Glutamatergic neuron (in vitro differentiated cells): ENCODE results near the gene GUCA1A. TPM values are rescaled to one million over a fixed set of nuclear protein-coding genes. Genes with fewer than 3 reads are reported as not detected.

Experiments used
- DNase-seq: peaks from one replicate; pipeline ENCODE4 v3.0.0; 2022
- H3K27ac Mint-ChIP-seq: one replicate; pipeline ENCODE4 v1.8.0; 2020; ENCODE audit warnings: mild to moderate bottlenecking, mixed read lengths, inconsistent platforms; ENCODE audit not compliant: unreplicated experiment
- H3K27me3 Mint-ChIP-seq: one replicate; pipeline ENCODE4 v1.8.0; 2020; ENCODE audit warnings: mild to moderate bottlenecking, moderate library complexity, mixed read lengths, inconsistent platforms; ENCODE audit not compliant: unreplicated experiment
- H3K36me3 Mint-ChIP-seq: one replicate; pipeline ENCODE4 v1.8.0; 2020; ENCODE audit warnings: mild to moderate bottlenecking, mixed read lengths, inconsistent platforms; ENCODE audit not compliant: unreplicated experiment
- H3K4me1 Mint-ChIP-seq: one replicate; pipeline ENCODE4 v1.8.0; 2020; ENCODE audit warnings: mild to moderate bottlenecking, low read depth, mixed read lengths, inconsistent platforms; ENCODE audit not compliant: unreplicated experiment
- H3K4me3 Mint-ChIP-seq: one replicate; pipeline ENCODE4 v1.8.0; 2020; ENCODE audit warnings: mild to moderate bottlenecking, mixed read lengths, inconsistent platforms; ENCODE audit not compliant: unreplicated experiment
- H3K9me3 Mint-ChIP-seq: one replicate; pipeline ENCODE4 v1.8.0; 2020; ENCODE audit warnings: mild to moderate bottlenecking, moderate library complexity, mixed read lengths, inconsistent platforms; ENCODE audit not compliant: unreplicated experiment
- CTCF ChIP-seq: fragments of 200-600 bp; sonication (generic); IDR thresholded peaks from one replicate; pipeline ENCODE4 v1.5.0; 2021; ENCODE audit not compliant: partially characterized antibody, unreplicated experiment
- total RNA-seq: library from RNA; stranded (reverse); fragmentation: NEBNext Ultra II Directional; extraction: Animal tissue kit (Norgen Biotek cat#: 25700); gene quantifications from one replicate; pipeline ENCODE4 v1.2.1, GENCODE V29; 2021; ENCODE audit not compliant: unreplicated experiment

GUCA1A gene
- total RNA-seq, 1 donor from 2014 or later, result 2.2 TPM

GRCh38 chr6:42138630-42139619, 34.2 kb upstream of the GUCA1A start:
- no peak overlapping the region for H3K27ac Mint-ChIP-seq
- no peaks in the 10 kb centered on the region for H3K36me3 Mint-ChIP-seq
- peaks cover 7% of the 10 kb centered on the region for H3K27me3 Mint-ChIP-seq
- no peak for DNase-seq
- H3K4me3 Mint-ChIP-seq, result peak overlapping the region; percentile 30
- H3K9me3 Mint-ChIP-seq, result peaks cover 4% of the 10 kb centered on the region
- no peak for TF ChIP-seq CTCF
- peaks cover 19% of the 10 kb centered on the region for H3K4me1 Mint-ChIP-seq

GRCh38 chr6:42140032-42140431, 33.1 kb upstream of the GUCA1A start:
- H3K4me3 Mint-ChIP-seq, result no peak overlapping the region
- peaks cover 8% of the 10 kb centered on the region for H3K27me3 Mint-ChIP-seq
- no peak for TF ChIP-seq CTCF

GRCh38 chr6:42140756-42141602, 32.2 kb upstream of the GUCA1A start:
- Mint-ChIP-seq H3K4me3 (no peak overlapping the region), H3K27me3 (peaks cover 8% of the 10 kb centered on the region), H3K27ac (no peak overlapping the region), H3K36me3 (no peaks in the 10 kb centered on the region), H3K9me3 (peaks cover 4% of the 10 kb centered on the region), H3K4me1 (peaks cover 19% of the 10 kb centered on the region)
- TF ChIP-seq CTCF, result no peak
- DNase-seq, result no peak

More at GRCh38 chr6:42140032-42140431, 33.1 kb upstream of the GUCA1A start:
- Mint-ChIP-seq H3K36me3 (no peaks in the 10 kb centered on the region), H3K9me3 (peaks cover 4% of the 10 kb centered on the region), H3K4me1 (peaks cover 19% of the 10 kb centered on the region), H3K27ac (no peak overlapping the region)
- DNase-seq, result no peak

- DNase-seq, result no peak
- H3K4me3 Mint-ChIP-seq, result no peak overlapping the region
- TF ChIP-seq CTCF, result no peak
- peaks cover 4% of the 10 kb centered on the region for H3K9me3 Mint-ChIP-seq
- no peaks in the 10 kb centered on the region for H3K36me3 Mint-ChIP-seq
- peaks cover 13% of the 10 kb centered on the region for H3K4me1 Mint-ChIP-seq
- peaks cover 8% of the 10 kb centered on the region for H3K27me3 Mint-ChIP-seq
- H3K27ac Mint-ChIP-seq, result no peak overlapping the region
These were observed 31.5 kb upstream of the GUCA1A start for GRCh38 chr6:42141603-42142117.
